Measurements from ENCODE around the gene LOXL1. TPM values are rescaled to one million over a fixed set of nuclear protein-coding genes. Genes with fewer than 3 reads are reported as not detected.

Gene LOXL1
- total and polyA plus RNA-seq, 4 donors = 0.67 to 2.0 (median 1.4) TPM; not detected in 1

GRCh38 chr15:73965758-73966113, 39.5 kb downstream of the LOXL1 start:
- no peak for TF ChIP-seq EGR1 (IDR thresholded peaks at IDR 0.05; ENCODE audit: low read depth in 2 of 2)
- Histone ChIP-seq H3K36me3 (ENCODE audit: control insufficient read depth in 4 of 4, insufficient read depth in 3 of 4, low read depth in 1 of 4, low read length in 3 of 4) (no peaks in the 10 kb centered on the region), H3K9ac (ENCODE audit: low read depth in 1 of 2, low read length in 2 of 2) (no peak overlapping the region), H3K4me1 (ENCODE audit: control insufficient read depth in 4 of 4, insufficient read depth in 4 of 4, low read length in 3 of 4) (peaks cover 0 to 6% (median 1%) of the 10 kb centered on the region in 4 donors), H3K9me3 (ENCODE audit: control insufficient read depth in 4 of 4, low read length in 3 of 4) (no peaks in the 10 kb centered on the region), H3K4me3 (ENCODE audit: low read depth in 1 of 3, low read length in 3 of 3) (no peak overlapping the region), H3K27ac (ENCODE audit: low read depth in 1 of 2, low read length in 2 of 2) (no peak overlapping the region), H3K27me3 (ENCODE audit: control insufficient read depth in 4 of 4, insufficient read depth in 4 of 4, low read length in 3 of 4) (no peaks in the 10 kb centered on the region)
- WGBS = 55% methylated on average over 2 of the region's 2 CpGs
- no peak for DNase-seq (ENCODE audit: low spot score)

GRCh38 chr15:73968461-73968860, 42.2 kb downstream of the LOXL1 start:
- H3K4me3 ChIP-seq (ENCODE audit: low read depth in 1 of 3, low read length in 3 of 3) = no peak overlapping the region
- H3K27me3 ChIP-seq (ENCODE audit: control insufficient read depth in 4 of 4, insufficient read depth in 4 of 4, low read length in 3 of 4) = no peaks in the 10 kb centered on the region
- H3K27ac ChIP-seq (ENCODE audit: low read depth in 1 of 2, low read length in 2 of 2) = no peak overlapping the region
- no peaks in the 10 kb centered on the region for H3K9me3 ChIP-seq (ENCODE audit: control insufficient read depth in 4 of 4, low read length in 3 of 4)
- TF ChIP-seq TAF1 (conservative IDR thresholded peaks at IDR 0.05) (no peak), GABPA (IDR thresholded peaks at IDR 0.05 in 1 of 2, conservative IDR thresholded peaks at IDR 0.05 in 1 of 2) (no peak), RAD21 (IDR thresholded peaks at IDR 0.05) (no peak), NR2F2 (IDR thresholded peaks at IDR 0.05) (no peak), EGR1 (IDR thresholded peaks at IDR 0.05; ENCODE audit: low read depth in 2 of 2) (no peak), FOXA2 (IDR thresholded peaks at IDR 0.05) (no peak), CTCF (IDR thresholded peaks at IDR 0.05; ENCODE audit: low read depth, low read length, missing input control) (no peak), HNF4A (conservative IDR thresholded peaks at IDR 0.05) (no peak), HNF4G (IDR thresholded peaks at IDR 0.05) (no peak), YY1 (IDR thresholded peaks at IDR 0.05) (no peak), SP1 (IDR thresholded peaks at IDR 0.05) (no peak), JUND (IDR thresholded peaks at IDR 0.05) (no peak), ZBTB33 (IDR thresholded peaks at IDR 0.05) (no peak), FOXA1 (IDR thresholded peaks at IDR 0.05) (no peak), RXRA (IDR thresholded peaks at IDR 0.05) (no peak)
- TF ChIP-seq, protein P1, sequence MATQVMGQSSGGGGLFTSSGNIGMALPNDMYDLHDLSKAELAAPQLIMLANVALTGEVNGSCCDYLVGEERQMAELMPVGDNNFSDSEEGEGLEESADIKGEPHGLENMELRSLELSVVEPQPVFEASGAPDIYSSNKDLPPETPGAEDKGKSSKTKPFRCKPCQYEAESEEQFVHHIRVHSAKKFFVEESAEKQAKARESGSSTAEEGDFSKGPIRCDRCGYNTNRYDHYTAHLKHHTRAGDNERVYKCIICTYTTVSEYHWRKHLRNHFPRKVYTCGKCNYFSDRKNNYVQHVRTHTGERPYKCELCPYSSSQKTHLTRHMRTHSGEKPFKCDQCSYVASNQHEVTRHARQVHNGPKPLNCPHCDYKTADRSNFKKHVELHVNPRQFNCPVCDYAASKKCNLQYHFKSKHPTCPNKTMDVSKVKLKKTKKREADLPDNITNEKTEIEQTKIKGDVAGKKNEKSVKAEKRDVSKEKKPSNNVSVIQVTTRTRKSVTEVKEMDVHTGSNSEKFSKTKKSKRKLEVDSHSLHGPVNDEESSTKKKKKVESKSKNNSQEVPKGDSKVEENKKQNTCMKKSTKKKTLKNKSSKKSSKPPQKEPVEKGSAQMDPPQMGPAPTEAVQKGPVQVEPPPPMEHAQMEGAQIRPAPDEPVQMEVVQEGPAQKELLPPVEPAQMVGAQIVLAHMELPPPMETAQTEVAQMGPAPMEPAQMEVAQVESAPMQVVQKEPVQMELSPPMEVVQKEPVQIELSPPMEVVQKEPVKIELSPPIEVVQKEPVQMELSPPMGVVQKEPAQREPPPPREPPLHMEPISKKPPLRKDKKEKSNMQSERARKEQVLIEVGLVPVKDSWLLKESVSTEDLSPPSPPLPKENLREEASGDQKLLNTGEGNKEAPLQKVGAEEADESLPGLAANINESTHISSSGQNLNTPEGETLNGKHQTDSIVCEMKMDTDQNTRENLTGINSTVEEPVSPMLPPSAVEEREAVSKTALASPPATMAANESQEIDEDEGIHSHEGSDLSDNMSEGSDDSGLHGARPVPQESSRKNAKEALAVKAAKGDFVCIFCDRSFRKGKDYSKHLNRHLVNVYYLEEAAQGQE (IDR thresholded peaks at IDR 0.05) = no peak
- TF ChIP-seq, protein P2, sequence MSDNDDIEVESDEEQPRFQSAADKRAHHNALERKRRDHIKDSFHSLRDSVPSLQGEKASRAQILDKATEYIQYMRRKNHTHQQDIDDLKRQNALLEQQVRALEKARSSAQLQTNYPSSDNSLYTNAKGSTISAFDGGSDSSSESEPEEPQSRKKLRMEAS (IDR thresholded peaks at IDR 0.05) = no peak
- TF ChIP-seq, protein P3, sequence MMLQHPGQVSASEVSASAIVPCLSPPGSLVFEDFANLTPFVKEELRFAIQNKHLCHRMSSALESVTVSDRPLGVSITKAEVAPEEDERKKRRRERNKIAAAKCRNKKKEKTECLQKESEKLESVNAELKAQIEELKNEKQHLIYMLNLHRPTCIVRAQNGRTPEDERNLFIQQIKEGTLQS (IDR thresholded peaks at IDR 0.05) = no peak
- no peaks in the 10 kb centered on the region for H3K36me3 ChIP-seq (ENCODE audit: control insufficient read depth in 4 of 4, insufficient read depth in 3 of 4, low read depth in 1 of 4, low read length in 3 of 4)
- peaks cover 0 to 9% (median 6%) of the 10 kb centered on the region in 4 donors for H3K4me1 ChIP-seq (ENCODE audit: control insufficient read depth in 4 of 4, insufficient read depth in 4 of 4, low read length in 3 of 4)
- H3K9ac ChIP-seq (ENCODE audit: low read depth in 1 of 2, low read length in 2 of 2) = no peak overlapping the region
- WGBS = 94% methylated on average over 3 of the region's 3 CpGs
- DNase-seq (ENCODE audit: low spot score) = no peak

Measured in liver (tissue), 9 donors.